Ishikawa (cell line): ENCODE results near the gene MARVELD1.

Experiments used
- CEBPB ChIP-seq: IDR thresholded peaks from 2 replicates; pipeline ENCODE4 v1.6.1; 2012
- CREB1 ChIP-seq: IDR thresholded peaks from 2 replicates; pipeline ENCODE4 v1.6.1; 2012; ENCODE audit warnings: low read depth
- EGR1 ChIP-seq: IDR thresholded peaks from 2 replicates; pipeline ENCODE4 v1.6.1; 2012
- EP300 ChIP-seq: IDR thresholded peaks from 2 replicates; pipeline ENCODE4 v1.6.1; 2012; ENCODE audit warnings: borderline replicate concordance
- FOXM1 ChIP-seq: IDR thresholded peaks from 2 replicates; pipeline ENCODE4 v1.6.1; 2012; ENCODE audit warnings: low read depth, borderline replicate concordance
- NFIC ChIP-seq: IDR thresholded peaks from 2 replicates; pipeline ENCODE4 v1.6.1; 2012
- RAD21 ChIP-seq: IDR thresholded peaks from 2 replicates; pipeline ENCODE4 v1.6.1; 2012; ENCODE audit warnings: low read depth
- REST ChIP-seq: IDR thresholded peaks from 2 replicates; pipeline ENCODE4 v1.6.1; 2012; ENCODE audit warnings: low read depth, mild to moderate bottlenecking
- TAF1 ChIP-seq: IDR thresholded peaks from 2 replicates; pipeline ENCODE4 v1.6.1; 2012; ENCODE audit warnings: low read depth, mild to moderate bottlenecking
- TCF12 ChIP-seq: IDR thresholded peaks from 2 replicates; pipeline ENCODE4 v1.6.1; 2012; ENCODE audit warnings: low read depth
- TEAD4 ChIP-seq: IDR thresholded peaks from 2 replicates; pipeline ENCODE4 v1.6.1; 2012
- USF1 ChIP-seq: IDR thresholded peaks from 2 replicates; pipeline ENCODE4 v1.6.1; 2012
- YY1 ChIP-seq: IDR thresholded peaks from 2 replicates; pipeline ENCODE4 v1.6.1; 2012; ENCODE audit warnings: low read depth
- ZBTB7A ChIP-seq: IDR thresholded peaks from 2 replicates; pipeline ENCODE4 v1.6.1; 2012; ENCODE audit warnings: low read depth
- TF ChIP-seq, protein P1 (sequence below): IDR thresholded peaks from 2 replicates; pipeline ENCODE4 v1.6.1; 2012

Gene MARVELD1

GRCh38 chr10:97733256-97733655 is 19.7 kb downstream of the MARVELD1 start:
- no peak for TF ChIP-seq FOXM1
- TF ChIP-seq ZBTB7A = no peak
- TF ChIP-seq EGR1 = no peak
- no peak for TF ChIP-seq NFIC
- TF ChIP-seq EP300 = no peak
- no peak for TF ChIP-seq TCF12
- TF ChIP-seq CEBPB = no peak
- no peak for TF ChIP-seq RAD21
- TF ChIP-seq CREB1 = no peak
- TF ChIP-seq TEAD4 = no peak
- no peak for TF ChIP-seq TAF1
- no peak for TF ChIP-seq YY1
- no peak for TF ChIP-seq REST
- no peak for TF ChIP-seq USF1
- TF ChIP-seq, protein P1, sequence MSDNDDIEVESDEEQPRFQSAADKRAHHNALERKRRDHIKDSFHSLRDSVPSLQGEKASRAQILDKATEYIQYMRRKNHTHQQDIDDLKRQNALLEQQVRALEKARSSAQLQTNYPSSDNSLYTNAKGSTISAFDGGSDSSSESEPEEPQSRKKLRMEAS = no peak

GRCh38 chr10:97734021-97734420 is 20.5 kb downstream of the MARVELD1 start:
- no peak for TF ChIP-seq YY1
- TF ChIP-seq CEBPB = no peak
- TF ChIP-seq, protein P1 = no peak
- TF ChIP-seq REST = no peak
- TF ChIP-seq USF1 = no peak
- no peak for TF ChIP-seq TCF12
- TF ChIP-seq EGR1 = no peak
- TF ChIP-seq FOXM1 = no peak
- TF ChIP-seq ZBTB7A = no peak
- no peak for TF ChIP-seq NFIC
- no peak for TF ChIP-seq TEAD4
- no peak for TF ChIP-seq RAD21
- no peak for TF ChIP-seq CREB1
- no peak for TF ChIP-seq TAF1
- TF ChIP-seq EP300 = no peak

GRCh38 chr10:97736403-97736901 is 22.9 kb downstream of the MARVELD1 start:
- TF ChIP-seq, protein P1 = no peak
- TF ChIP-seq TCF12 (no peak), FOXM1 (no peak), TAF1 (no peak), YY1 (no peak), EGR1 (no peak)

GRCh38 chr10:97736902-97737769 is 23.6 kb downstream of the MARVELD1 start, which contains the start of gene ZFYVE27:
Gene ZFYVE27 (plus strand): TSS chr10:97737128. CDS start chr10:97738478, 1,350 bp downstream.
- no peak; the same call in 1 of the 2 replicates for TF ChIP-seq REST
- TF ChIP-seq, protein P1 = peak; percentile 100
- TF ChIP-seq YY1 = peak; percentile 48; the same call in 1 of the 2 replicates
- 0 out of 2 replicates have a peak, but pooled peaks have one; percentile 31 for TF ChIP-seq FOXM1
- TF ChIP-seq USF1 = peak; percentile 56
- peak; percentile 82 for TF ChIP-seq CREB1
- no peak for TF ChIP-seq RAD21
- TF ChIP-seq EP300 = peak; percentile 38; the same call in 1 of the 2 replicates
- peak; percentile 13 for TF ChIP-seq ZBTB7A
- TF ChIP-seq NFIC = peak; percentile 21; the same call in 1 of the 2 replicates
- no peak for TF ChIP-seq TEAD4
- TF ChIP-seq TCF12 = peak; percentile 71; the same call in 1 of the 2 replicates
- peak; percentile 98 for TF ChIP-seq EGR1
- TF ChIP-seq TAF1 = peak; percentile 92
- TF ChIP-seq CEBPB = no peak
